Measurements from ENCODE around the gene FAM193B.

FAM193B gene

DNA sequence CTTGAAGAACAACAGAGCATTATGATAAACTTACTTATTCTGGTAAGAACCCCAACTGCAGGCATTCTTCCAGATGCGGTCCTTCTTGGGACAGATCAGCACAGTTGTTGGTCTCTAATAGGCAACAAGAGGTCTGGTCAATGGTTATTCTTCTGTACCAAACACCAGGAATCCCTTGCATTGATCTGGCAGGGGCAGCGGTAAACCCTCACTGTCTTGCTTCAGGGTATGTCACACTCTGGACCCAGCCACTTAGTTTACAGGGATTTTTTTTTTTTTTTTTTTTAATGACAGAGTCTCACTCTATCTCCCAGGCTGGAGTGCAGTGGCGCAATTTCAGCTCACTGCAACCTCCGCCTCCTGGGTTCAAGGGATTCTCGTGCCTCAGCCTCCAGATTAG lies 1.3 kb upstream of the FAM193B start:
- DNase-seq (ENCODE audit: insufficient read length, low spot score) = no peak
- FAIRE-seq = no peak
- no peak for TF ChIP-seq POLR2A (IDR thresholded peaks at IDR 0.05; ENCODE audit: low read depth, low read length)

DNA sequence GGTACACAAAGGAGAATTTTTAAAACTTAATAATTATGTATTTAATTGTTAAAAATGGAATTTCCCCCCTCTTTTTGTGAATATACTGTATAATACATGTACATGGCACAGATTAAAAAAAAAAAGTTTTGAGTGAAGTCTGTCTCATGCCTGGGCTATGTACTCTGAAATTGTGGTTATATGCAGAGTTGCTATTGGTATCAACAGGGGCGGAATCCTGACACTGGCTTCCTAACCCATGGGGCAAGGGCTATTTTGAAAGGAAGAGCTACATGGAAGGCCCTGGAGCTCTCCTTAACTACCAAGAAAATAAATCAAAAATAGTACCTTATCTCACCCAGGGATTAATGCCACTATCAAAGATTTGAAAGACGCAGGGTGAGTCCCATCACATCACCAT lies 865 bp upstream of the FAM193B start:
- DNase-seq (ENCODE audit: insufficient read length, low spot score) (no peak), FAIRE-seq (no peak)
- TF ChIP-seq POLR2A (IDR thresholded peaks at IDR 0.05; ENCODE audit: low read depth, low read length) = no peak

DNA sequence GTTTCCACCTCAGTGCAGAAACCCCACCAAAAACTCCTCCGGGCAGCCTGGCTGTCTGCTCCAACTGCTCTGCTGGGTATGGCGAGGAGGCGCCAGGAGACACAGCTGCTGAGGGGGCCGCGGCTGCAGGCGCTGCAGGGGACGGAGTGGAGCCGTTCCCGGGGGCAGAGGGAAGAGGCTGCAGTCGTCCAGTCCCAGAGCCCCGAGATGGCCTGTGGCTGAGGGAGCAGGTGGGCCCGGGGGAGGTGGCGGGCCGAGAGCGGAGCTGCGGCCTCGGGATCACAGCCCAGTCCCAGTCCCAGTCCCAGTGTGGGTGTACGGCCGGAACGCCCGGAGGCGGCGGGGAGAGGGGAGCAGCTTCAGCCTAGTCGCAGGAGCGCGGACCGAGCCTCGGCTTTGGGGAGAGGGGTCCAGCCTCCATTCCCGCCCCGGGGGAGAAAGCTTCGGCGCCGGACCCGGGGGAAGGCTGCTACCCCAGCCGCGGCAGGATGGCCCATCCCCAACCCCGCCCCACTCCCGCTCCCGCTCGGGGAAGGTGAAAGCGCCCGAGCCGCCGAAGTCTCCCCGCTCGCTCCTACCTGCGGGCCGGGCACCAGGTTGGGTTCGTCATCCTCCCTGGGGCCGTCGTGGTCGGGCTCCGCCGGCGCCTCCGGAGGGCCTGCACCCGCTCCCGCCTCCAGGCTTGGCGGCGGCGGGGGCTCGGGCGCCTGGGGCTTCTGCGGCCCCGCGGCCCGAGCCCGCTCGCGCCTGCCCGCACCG lies 513 bp downstream of the FAM193B start:
- peak; percentile 65 for DNase-seq (ENCODE audit: insufficient read length, low spot score)
- TF ChIP-seq POLR2A (IDR thresholded peaks at IDR 0.05; ENCODE audit: low read depth, low read length) = 0 out of 2 replicates have a peak, but pooled peaks have one; percentile 5
- FAIRE-seq = no peak

DNA sequence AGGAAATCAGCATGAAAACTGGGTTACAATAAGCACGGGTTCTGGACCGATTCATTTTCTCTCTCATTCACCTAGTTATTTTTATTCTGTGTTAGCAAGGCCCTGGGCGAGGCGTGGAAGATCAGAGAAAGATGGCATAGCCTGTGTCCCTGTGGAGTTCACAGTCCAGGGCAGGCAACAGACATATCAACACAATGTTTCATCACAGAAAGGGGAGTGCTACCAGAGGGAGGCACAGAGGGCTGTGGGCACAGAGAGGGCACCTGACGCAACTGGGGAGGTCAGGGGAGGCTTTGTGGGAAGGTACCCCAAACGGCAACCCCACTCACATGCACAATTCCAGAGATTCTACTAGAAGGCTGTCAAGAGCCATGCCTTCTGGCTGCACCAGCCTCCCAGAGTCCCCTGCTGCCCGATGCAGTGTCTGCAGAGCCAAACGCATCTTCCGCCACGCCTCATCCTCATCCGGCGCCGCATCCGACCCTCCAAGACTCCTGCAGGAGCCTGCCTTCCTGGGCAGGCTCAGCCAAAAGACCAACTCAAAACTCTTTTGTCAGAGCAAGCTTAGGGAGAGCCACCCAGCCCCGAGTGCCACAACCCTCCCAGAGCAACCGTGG lies 1.4 kb downstream of the FAM193B start:
- TF ChIP-seq POLR2A (IDR thresholded peaks at IDR 0.05; ENCODE audit: low read depth, low read length) = no peak
- FAIRE-seq (no peak), DNase-seq (ENCODE audit: insufficient read length, low spot score) (no peak)

DNA sequence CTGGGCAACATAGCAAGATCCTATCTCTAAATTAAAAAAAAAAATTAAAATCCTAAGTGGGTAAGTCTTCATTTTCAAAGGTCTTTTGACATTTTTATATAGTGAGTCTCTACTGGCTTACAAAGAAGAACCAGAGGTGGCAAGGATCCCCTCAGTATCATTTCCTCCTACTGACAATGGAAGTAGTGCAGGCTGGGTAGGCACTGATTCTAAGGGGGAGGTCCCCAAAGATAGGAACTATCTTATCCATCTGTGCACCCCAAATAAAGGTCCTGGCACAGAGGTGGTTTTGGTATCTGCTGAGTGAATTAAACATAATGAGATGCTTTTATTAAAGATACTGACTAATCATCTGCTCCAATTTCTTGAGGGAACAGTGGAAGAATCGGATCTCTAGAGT lies 4.2 kb downstream of the FAM193B start:
- DNase-seq (ENCODE audit: insufficient read length, low spot score) (no peak), FAIRE-seq (no peak)
- TF ChIP-seq POLR2A (IDR thresholded peaks at IDR 0.05; ENCODE audit: low read depth, low read length) = no peak

DNA sequence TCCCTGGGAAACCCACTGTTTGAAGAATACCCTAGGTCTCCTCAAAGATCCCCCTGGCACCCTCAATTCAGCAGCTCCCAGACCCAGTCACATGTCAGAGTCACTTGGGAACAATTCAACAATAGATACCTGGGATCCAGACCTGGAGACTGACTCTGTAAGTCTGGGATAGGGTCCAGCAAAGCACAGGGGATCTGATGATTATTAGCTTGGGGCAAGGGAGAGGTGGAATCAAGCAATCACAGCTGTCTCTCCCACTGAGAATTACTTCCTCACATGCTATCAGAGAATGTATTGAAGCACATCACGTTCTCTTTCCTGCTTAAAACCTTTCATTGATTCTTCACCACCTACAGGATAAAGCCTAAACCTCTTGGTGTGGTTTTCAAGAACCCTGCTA lies 5.9 kb downstream of the FAM193B start:
- DNase-seq (ENCODE audit: insufficient read length, low spot score) = no peak
- no peak for TF ChIP-seq POLR2A (IDR thresholded peaks at IDR 0.05; ENCODE audit: low read depth, low read length)
- no peak for FAIRE-seq

DNA sequence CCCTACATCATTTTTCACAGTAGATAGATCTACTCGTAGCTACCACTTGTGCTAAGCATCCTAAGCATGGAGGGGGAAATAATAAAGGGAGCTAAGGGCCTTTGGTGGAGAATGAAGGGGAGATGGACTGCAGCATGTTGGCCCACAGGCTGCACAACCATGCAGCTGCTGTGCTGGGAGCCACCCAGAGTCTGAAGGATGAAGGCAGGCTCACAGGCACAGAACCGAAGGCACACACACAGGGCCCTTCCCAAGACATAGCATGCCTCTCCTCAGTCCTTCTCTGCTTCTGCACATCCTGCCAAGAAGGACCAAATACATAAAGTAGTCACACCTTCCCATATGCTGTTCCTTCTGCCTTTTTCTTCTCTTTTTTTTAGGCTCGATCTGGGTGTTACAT lies 6.6 kb downstream of the FAM193B start:
- no peak for TF ChIP-seq POLR2A (IDR thresholded peaks at IDR 0.05; ENCODE audit: low read depth, low read length)
- DNase-seq (ENCODE audit: insufficient read length, low spot score) (no peak), FAIRE-seq (no peak)

DNA sequence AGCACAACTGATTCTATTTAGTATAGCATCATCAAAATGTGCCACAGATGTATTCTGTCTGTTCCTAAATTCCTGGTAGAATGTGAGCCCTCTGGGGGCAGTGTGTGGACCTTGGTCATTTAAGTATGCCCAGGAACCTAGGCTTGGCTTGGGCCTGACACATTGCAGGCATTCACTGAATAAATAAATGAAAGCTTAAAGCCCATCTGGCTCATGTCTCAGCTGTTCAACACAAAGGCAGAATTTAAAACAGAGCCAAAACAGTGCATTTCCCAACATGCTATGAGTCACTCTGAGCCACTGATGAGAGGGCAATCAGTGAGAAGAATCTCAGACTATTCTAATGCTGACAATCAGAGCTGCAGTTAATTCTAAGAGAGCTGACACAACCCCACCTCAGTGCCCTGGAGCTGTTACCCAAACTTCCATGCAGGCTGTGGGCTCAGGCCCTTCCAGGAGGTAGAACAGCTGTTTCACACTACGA lies 8.1 kb downstream of the FAM193B start:
- TF ChIP-seq POLR2A (IDR thresholded peaks at IDR 0.05; ENCODE audit: low read depth, low read length) = no peak
- DNase-seq (ENCODE audit: insufficient read length, low spot score) (peak; percentile 89), FAIRE-seq (peak; percentile 89)

DNA sequence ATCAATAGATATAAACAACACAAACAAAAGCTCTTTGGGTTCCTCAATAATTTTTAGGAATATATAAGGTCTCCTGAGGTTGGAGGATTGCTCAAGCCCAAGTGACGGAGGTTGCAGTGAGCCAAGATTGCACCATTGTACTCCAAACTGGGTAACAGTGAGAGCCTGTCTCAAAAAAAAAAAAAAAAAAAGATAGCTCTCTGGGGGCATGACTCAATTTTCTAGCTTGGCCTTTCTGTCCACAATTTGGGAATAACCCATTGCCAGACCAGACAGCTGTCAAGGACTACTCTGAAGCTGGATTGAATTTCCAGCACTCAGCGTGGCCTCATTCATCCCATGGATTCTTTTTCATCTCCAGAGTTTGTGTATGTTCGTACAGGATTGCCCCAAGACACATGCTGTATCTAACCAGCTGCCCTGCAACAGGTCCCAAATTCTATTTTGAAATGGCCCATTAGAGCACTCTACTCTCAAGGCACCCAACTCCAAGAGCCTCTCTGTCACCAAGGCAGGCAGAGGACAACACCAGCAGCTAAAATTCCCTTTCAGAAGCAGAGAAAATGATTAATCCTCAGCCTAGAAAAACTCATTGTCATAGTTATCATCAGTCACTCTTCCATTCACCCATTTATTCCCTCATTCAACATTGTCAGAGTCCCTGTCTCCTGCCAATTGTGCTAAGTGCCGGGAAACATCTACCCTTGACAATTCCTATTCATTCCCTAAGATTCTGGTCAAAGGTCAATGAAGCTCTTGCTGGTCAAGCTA lies 8.7 kb downstream of the FAM193B start:
- no peak for TF ChIP-seq POLR2A (IDR thresholded peaks at IDR 0.05; ENCODE audit: low read depth, low read length)
- DNase-seq (ENCODE audit: insufficient read length, low spot score) = no peak
- FAIRE-seq = no peak

DNA sequence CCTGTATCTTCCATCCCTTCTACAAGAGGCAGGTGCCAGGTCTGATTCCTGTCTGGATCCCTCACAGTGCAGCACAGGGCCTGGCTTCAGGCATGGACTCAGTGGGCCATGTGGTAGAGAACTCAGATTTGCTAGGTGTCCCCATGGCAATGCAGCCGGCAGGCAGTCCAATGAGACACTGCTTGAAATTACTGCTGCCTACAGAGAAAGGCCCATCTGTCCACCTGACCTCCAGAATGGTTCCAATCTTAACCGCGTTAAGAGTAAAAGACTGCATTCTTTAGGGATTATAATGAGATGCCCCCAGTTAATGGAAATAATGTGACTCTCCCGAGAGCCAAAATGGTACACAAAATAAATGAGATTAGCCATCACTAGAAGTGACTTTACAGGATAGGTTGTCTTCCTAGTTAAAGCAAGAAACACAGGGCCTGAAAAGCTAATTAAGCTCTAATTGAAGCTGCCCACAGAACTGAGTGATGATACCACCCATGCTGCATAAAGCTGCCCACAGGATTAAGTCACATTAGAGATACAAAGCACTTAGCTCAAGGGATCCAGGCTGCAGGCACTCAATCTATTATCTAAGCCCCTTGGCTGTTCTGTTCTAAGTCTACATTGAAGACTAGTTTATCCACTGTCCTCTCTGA lies 11.4 kb downstream of the FAM193B start:
- no peak for FAIRE-seq
- no peak for DNase-seq (ENCODE audit: insufficient read length, low spot score)
- no peak for TF ChIP-seq POLR2A (IDR thresholded peaks at IDR 0.05; ENCODE audit: low read depth, low read length)

DNA sequence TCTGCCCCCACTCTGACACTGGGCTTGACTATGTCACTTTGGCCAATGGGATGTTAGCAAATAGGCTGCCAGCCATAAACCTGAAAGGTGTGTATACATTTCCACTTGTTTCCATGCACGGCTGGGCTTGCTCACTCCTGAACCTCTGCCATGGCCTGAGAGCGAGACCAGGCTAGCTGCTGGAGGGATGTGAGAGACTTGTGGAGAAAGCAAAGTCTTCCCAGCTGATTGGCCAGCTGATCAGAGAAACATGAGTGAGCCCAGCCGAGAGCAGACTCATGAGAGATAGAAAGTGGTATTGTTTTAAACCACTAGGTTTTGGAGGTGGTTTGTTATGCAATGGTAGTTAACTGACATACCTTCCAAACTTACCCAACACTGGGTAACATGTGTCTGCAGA lies 13.9 kb downstream of the FAM193B start:
- DNase-seq (ENCODE audit: insufficient read length, low spot score) = no peak
- TF ChIP-seq POLR2A (IDR thresholded peaks at IDR 0.05; ENCODE audit: low read depth, low read length) = no peak
- FAIRE-seq = no peak

DNA sequence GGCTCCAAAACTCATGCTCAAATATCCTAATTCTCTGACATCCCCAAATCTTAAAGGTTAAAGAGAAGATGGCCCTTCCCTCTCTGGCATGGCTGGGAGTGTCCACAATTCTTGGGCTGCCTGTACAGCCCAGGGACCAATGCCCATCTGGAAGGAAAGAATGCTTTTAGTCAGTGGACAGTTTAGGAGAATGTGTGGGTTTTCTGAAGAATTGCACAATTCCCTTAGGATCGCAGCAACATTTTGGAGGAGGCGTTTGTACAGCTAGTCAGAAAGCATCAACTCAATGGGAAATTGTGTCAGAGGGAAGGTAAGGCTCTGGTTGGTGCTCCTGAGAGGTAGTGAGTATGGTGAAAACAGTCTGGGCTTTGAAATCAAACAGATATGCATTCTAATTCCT lies 15.0 kb downstream of the FAM193B start:
- DNase-seq (ENCODE audit: insufficient read length, low spot score) = no peak
- no peak for TF ChIP-seq POLR2A (IDR thresholded peaks at IDR 0.05; ENCODE audit: low read depth, low read length)
- no peak for FAIRE-seq

DNA sequence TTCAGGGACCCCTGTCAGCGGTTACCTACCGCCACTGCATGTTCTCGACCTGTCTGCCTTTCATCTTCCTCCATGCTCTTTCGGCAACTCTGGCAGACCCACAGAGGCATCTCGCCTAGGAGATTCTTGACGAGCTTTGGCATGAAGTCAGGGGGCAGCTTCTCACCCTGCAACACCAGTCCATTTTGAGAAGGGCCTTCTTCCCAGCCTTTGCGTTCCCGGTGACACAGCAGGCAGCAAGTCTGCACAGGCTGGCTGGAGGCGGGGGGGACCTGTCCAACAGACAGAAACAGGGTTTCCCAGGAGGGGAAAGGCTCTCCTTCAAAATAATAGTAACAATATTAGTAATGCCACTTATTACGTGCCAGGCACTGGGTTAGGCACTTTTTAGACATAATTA lies 15.5 kb downstream of the FAM193B start:
- TF ChIP-seq POLR2A (IDR thresholded peaks at IDR 0.05; ENCODE audit: low read depth, low read length) = no peak
- FAIRE-seq (no peak), DNase-seq (ENCODE audit: insufficient read length, low spot score) (no peak)

Data from H54 (cell line).